Activated CD4-positive, alpha-beta T cell treated with anti-CD3 and anti-CD28 coated beads, Interleukin-2, amount 50 U/mL, for 24 hours (primary cell): ENCODE results near the gene CENPX.

Experiments
- DNase-seq, 2 donors: peaks; one replicate each; pipeline ENCODE4 v3.0.0-alpha.2; 2020; ENCODE audit warnings: low read depth in 1 of 2, low spot score in 1 of 2

Gene CENPX

GRCh38 chr17:82012261-82012639 lies 10.4 kb downstream of the CENPX start:
- DNase-seq, result no peak

GRCh38 chr17:82011617-82012187 lies 11.0 kb downstream of the CENPX start:
- DNase-seq, result no peak

GRCh38 chr17:82010575-82011525 lies 11.8 kb downstream of the CENPX start:
- DNase-seq, result no peak

- no peak for DNase-seq
Measured at GRCh38 chr17:82009413-82009812, 13.3 kb downstream of the CENPX start.

GRCh38 chr17:82008941-82009405 lies 13.7 kb downstream of the CENPX start:
- DNase-seq, result no peak

- DNase-seq, result no peak
Measured at GRCh38 chr17:82008258-82008940, 14.3 kb downstream of the CENPX start.

- no peak for DNase-seq
Measured at GRCh38 chr17:82007495-82008257, 15.0 kb downstream of the CENPX start.

GRCh38 chr17:82007228-82007494 lies 15.5 kb downstream of the CENPX start:
- no peak for DNase-seq

GRCh38 chr17:82006468-82007227 lies 16.0 kb downstream of the CENPX start:
- no peak for DNase-seq

- no peak for DNase-seq
Measured at GRCh38 chr17:82005701-82006348, 16.9 kb downstream of the CENPX start.

GRCh38 chr17:82004517-82005455 lies 17.9 kb downstream of the CENPX start:
- no peak for DNase-seq

- no peak for DNase-seq
Measured at GRCh38 chr17:82003411-82004381, 19.0 kb downstream of the CENPX start.

GRCh38 chr17:82001571-82002056 lies 21.1 kb downstream of the CENPX start:
- DNase-seq, result no peak

- no peak for DNase-seq
Measured at GRCh38 chr17:82000803-82001570, 21.7 kb downstream of the CENPX start.

GRCh38 chr17:81999976-82000802 lies 22.5 kb downstream of the CENPX start:
- no peak for DNase-seq

- no peak for DNase-seq
Measured at GRCh38 chr17:81999587-81999975, 23.1 kb downstream of the CENPX start.
